ENCODE data around the gene CRYBB3. TPM values are rescaled to one million over a fixed set of nuclear protein-coding genes. Genes with fewer than 3 reads are reported as not detected.

The CRYBB3 gene
- total and polyA plus RNA-seq, 8 donors, result 0.26 to 1.6 (median 0.35) TPM; not detected in 2

GRCh38 chr22:25159028-25159427 is 40.6 kb upstream of the CRYBB3 start:
- intact Hi-C loops (cut with DNase I), result no loop called here
- Histone ChIP-seq H3K9me3 (no peaks in the 10 kb centered on the region), H3K36me3 (no peaks in the 10 kb centered on the region), H3K27ac (no peak overlapping the region), H3K27me3 (no peaks in the 10 kb centered on the region), H3K4me1 (peaks cover 0 to 8% (median 0%) of the 10 kb centered on the region in 3 donors), H3K4me3 (no peak overlapping the region)
- ATAC-seq (no peak), FAIRE-seq (no peak), DNase-seq (no peak)
- 74 to 89% methylated on average over 10 of the region's 10 CpGs for WGBS, 2 donors
- TF ChIP-seq CTCF (IDR thresholded peaks at IDR 0.05), result no peak

GRCh38 chr22:25160120-25160996 is 39.3 kb upstream of the CRYBB3 start:
- intact Hi-C loops (cut with DNase I), result no loop called here
- FAIRE-seq (no peak), DNase-seq (no peak), ATAC-seq (peak in 1 of 4 donors; percentile 15)
- Histone ChIP-seq H3K9me3 (no peaks in the 10 kb centered on the region), H3K36me3 (no peaks in the 10 kb centered on the region), H3K4me3 (no peak overlapping the region), H3K4me1 (no peaks in the 10 kb centered on the region), H3K27ac (no peak overlapping the region), H3K27me3 (no peaks in the 10 kb centered on the region)
- TF ChIP-seq CTCF (IDR thresholded peaks at IDR 0.05), result no peak
- WGBS, 2 donors, result 88 to 93% methylated on average over 11 of the region's 11 CpGs

DNA sequence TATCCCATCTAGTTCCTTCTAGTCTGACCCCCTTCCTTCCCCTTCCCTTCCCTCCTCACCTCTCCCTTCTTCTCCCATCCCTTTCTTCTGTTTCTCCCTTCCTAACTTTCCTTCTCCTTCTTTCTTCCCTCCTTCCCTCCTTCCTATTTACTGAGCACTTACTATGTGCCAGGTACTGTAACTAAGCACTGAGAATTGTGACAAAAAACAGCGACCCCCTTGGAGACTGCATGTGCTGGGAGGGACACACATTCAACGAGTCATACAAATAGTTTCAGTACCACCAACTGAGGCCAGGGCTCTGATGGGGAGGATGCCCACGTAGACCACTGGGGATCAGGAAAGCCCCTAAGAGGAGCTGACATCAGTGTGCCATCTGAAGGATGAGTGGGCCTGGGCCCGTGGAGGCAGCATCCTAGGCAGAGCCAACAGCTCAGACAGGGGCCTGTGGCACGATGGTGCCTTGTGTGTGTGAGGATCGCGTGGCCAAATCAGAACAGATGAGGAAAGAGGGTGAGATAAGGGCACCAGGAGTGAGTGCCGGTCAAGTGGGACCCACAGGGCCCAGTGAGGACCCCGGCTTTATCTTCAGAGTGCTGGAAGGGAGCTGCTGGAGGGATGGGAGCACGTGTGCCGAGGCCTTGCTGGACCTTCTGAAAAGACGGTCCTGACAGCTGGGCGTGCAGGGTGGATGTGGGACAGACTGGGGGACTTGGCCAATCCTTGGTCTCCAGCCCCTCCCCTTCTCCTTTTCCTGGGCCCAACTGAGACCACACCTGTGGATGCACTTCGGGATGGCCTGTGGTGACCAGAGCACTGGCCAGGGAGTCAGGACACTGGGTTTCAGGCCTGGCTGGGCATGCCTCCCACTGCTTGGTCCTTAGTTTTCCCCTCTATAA is 38.4 kb upstream of the CRYBB3 start:
- Histone ChIP-seq H3K4me1 (no peaks in the 10 kb centered on the region), H3K27ac (no peak overlapping the region), H3K4me3 (no peak overlapping the region), H3K9me3 (no peaks in the 10 kb centered on the region), H3K27me3 (no peaks in the 10 kb centered on the region), H3K36me3 (no peaks in the 10 kb centered on the region)
- no peak for ATAC-seq
- no peak for DNase-seq
- WGBS, 2 donors, result 85 to 88% methylated on average over 14 of the region's 14 CpGs
- no peak for TF ChIP-seq CTCF (IDR thresholded peaks at IDR 0.05)
- no peak for FAIRE-seq
- intact Hi-C loops (cut with DNase I), result no loop called here

- Histone ChIP-seq H3K9me3 (no peaks in the 10 kb centered on the region), H3K4me3 (no peak overlapping the region), H3K36me3 (no peaks in the 10 kb centered on the region), H3K27ac (no peak overlapping the region), H3K4me1 (no peaks in the 10 kb centered on the region), H3K27me3 (no peaks in the 10 kb centered on the region)
- DNase-seq, result no peak
- no peak for TF ChIP-seq CTCF (IDR thresholded peaks at IDR 0.05)
- ATAC-seq, result no peak
- 89 to 91% methylated on average over 6 of the region's 6 CpGs for WGBS, 2 donors
- FAIRE-seq, result no peak
- intact Hi-C loops (cut with DNase I), result no loop called here
Observed at GRCh38 chr22:25161916-25162530, 37.6 kb upstream of the CRYBB3 start.
